ENCODE measurements around the gene EBPL.

DNA sequence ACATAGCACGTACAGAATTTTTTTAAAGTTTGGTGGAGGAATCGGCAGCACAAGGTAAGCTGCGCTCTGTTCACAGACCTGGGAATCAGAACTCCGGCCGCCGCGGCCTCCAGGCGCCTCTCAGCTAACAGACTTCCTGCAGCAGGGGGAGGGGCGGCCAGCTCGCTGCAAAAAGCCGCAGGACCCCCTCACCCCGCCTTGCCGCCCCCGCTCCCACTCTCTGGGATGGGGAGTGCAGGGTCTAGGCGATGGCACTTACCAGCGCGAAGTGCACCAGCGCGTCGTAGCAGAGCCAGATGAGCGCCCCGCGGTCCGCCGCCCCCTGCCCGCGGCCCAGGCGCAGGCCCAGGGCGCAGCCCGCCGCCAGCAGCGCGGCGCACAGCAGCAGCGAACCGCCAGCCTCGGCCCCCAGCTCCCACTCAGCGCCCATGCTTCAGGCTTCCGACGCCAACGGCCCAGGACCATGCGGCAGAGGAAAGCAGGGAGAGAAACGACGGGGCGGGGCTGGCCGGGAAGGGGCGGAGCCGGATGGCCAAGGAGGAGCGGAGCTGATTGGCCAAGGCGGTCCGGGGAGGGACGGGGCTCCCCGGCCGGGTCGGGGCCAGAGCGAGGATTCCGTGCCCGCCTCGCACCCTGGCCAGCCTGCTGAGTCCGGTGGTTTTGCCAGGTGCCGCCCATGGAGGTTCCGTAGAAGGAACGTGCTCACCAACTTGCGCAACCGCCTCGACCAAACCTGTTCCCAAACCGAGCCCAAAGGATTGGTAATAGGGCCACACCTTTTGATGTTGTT lies at the start of gene EBPL:
- TF ChIP-seq CEBPB (IDR thresholded peaks at IDR 0.05; ENCODE audit: low read depth, low read length): peak; percentile 92
- no peak for TF ChIP-seq RFX5 (IDR thresholded peaks at IDR 0.05; ENCODE audit: low read depth, low read length)
- no peak for TF ChIP-seq RCOR1 (IDR thresholded peaks at IDR 0.05; ENCODE audit: insufficient replicate concordance, low read length)
- TF ChIP-seq, protein P1, sequence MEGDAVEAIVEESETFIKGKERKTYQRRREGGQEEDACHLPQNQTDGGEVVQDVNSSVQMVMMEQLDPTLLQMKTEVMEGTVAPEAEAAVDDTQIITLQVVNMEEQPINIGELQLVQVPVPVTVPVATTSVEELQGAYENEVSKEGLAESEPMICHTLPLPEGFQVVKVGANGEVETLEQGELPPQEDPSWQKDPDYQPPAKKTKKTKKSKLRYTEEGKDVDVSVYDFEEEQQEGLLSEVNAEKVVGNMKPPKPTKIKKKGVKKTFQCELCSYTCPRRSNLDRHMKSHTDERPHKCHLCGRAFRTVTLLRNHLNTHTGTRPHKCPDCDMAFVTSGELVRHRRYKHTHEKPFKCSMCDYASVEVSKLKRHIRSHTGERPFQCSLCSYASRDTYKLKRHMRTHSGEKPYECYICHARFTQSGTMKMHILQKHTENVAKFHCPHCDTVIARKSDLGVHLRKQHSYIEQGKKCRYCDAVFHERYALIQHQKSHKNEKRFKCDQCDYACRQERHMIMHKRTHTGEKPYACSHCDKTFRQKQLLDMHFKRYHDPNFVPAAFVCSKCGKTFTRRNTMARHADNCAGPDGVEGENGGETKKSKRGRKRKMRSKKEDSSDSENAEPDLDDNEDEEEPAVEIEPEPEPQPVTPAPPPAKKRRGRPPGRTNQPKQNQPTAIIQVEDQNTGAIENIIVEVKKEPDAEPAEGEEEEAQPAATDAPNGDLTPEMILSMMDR (conservative IDR thresholded peaks at IDR 0.05; ENCODE audit: low read depth, low read length): no peak
- no peak for TF ChIP-seq POLR2A (IDR thresholded peaks at IDR 0.05; ENCODE audit: low read depth, low read length)
- TF ChIP-seq MAFK (IDR thresholded peaks at IDR 0.05; ENCODE audit: low read depth, low read length): no peak
- no peak for TF ChIP-seq FOS (IDR thresholded peaks at IDR 0.05; ENCODE audit: low read depth, low read length)
- TF ChIP-seq BHLHE40 (IDR thresholded peaks at IDR 0.05; ENCODE audit: low read depth, low read length): no peak
- no peak for TF ChIP-seq RAD21 (IDR thresholded peaks at IDR 0.05; ENCODE audit: low read length)
